Upper lobe of right lung (tissue), 1 donor: ENCODE results near the gene FAM120C. TPM values are rescaled to one million over a fixed set of nuclear protein-coding genes. Genes with fewer than 3 reads are reported as not detected.

Source experiments
- ATAC-seq: fragments of 200-7000 bp; cut with Tn5 transposase; one replicate; pipeline ENCODE4 v1.9.1; 2020; ENCODE audit warnings: mild to moderate bottlenecking, moderate library complexity
- DNase-seq: peaks from one replicate; pipeline ENCODE4 v3.0.0-alpha.2; 2020
- H3K27ac ChIP-seq: fragments of 200-600 bp; one replicate; pipeline ENCODE4 v1.8.0; 2022
- H3K27me3 ChIP-seq: fragments of 200-600 bp; one replicate; pipeline ENCODE4 v1.8.0; 2022; ENCODE audit warnings: mild to moderate bottlenecking
- H3K36me3 ChIP-seq: fragments of 200-600 bp; one replicate; pipeline ENCODE4 v1.8.0; 2022
- H3K4me1 ChIP-seq: fragments of 200-600 bp; one replicate; pipeline ENCODE4 v1.8.0; 2022
- H3K4me3 ChIP-seq: fragments of 200-600 bp; one replicate; pipeline ENCODE4 v1.8.0; 2022; ENCODE audit warnings: mild to moderate bottlenecking
- H3K9me3 ChIP-seq: fragments of 200-600 bp; one replicate; pipeline ENCODE4 v1.8.0; 2022
- CTCF ChIP-seq: fragments of 200-600 bp; IDR thresholded peaks from one replicate; pipeline ENCODE4 v1.8.0; 2022; ENCODE audit warnings: antibody characterized with exemption
- intact Hi-C: fragments of 100-400 bp; cut with DNase I; formaldehyde crosslinking; loops from one replicate; pipeline ENCODE4 v1.11.0; 2022
- total RNA-seq: library from RNA; stranded (reverse); fragmentation: NEBNext Ultra II Directional; extraction: Animal tissue kit (Norgen Biotek cat#: 25700); gene quantifications from one replicate; pipeline ENCODE4 v1.2.1, GENCODE V29; 2021
- donor health status: DM: no; HTN: yes; CAD: no; lungs with severe emphysema.

The FAM120C gene
- total RNA-seq, 1 donor from 2014 or later = 10.4 TPM

GRCh38 chrX:54029529-54030143 is 153.4 kb downstream of the FAM120C start:
- no peak for TF ChIP-seq CTCF
- H3K36me3 ChIP-seq = peaks cover 17% of the 10 kb centered on the region
- ATAC-seq = peak; percentile 44

GRCh38 chrX:54024350-54024749 is 158.7 kb downstream of the FAM120C start:
- DNase-seq = no peak
- H3K36me3 ChIP-seq = peaks cover 12% of the 10 kb centered on the region
- no peak for TF ChIP-seq CTCF

More at GRCh38 chrX:54029529-54030143, 153.4 kb downstream of the FAM120C start:
- Histone ChIP-seq H3K9me3 (no peaks in the 10 kb centered on the region), H3K27me3 (no peaks in the 10 kb centered on the region), H3K4me3 (no peak overlapping the region), H3K27ac (no peak overlapping the region), H3K4me1 (no peaks in the 10 kb centered on the region)
- intact Hi-C loops = no loop called here
- DNase-seq = peak; percentile 68

More at GRCh38 chrX:54024350-54024749, 158.7 kb downstream of the FAM120C start:
- intact Hi-C loops = no loop called here
- no peak for ATAC-seq
- H3K4me3 ChIP-seq = no peak overlapping the region
- no peaks in the 10 kb centered on the region for H3K4me1 ChIP-seq
- H3K27ac ChIP-seq = no peak overlapping the region
- H3K9me3 ChIP-seq = no peaks in the 10 kb centered on the region
- H3K27me3 ChIP-seq = no peaks in the 10 kb centered on the region

Other genes starting within 250 kb of the FAM120C start
- gene PHF8, start 138.8 kb downstream of the FAM120C start, total RNA-seq = 28.5 TPM
- 1.8 TPM for gene WNK3, start 174.8 kb upstream of the FAM120C start, total RNA-seq